ENCODE results near the gene NINL.

GRCh38 chr20:25510721-25511120 lies 74.6 kb downstream of the NINL start:
- TF ChIP-seq POLR2A (IDR thresholded peaks at IDR 0.05), result no peak
- TF ChIP-seq CTCF (IDR thresholded peaks at IDR 0.05), result no peak
